ENCODE measurements around the gene FAM83G.
"Not testable (repeated sequence)": the region's sequence is repeated elsewhere in the genome, so short reads cannot be mapped to it uniquely, and the experiment has no call there.

FAM83G gene

DNA sequence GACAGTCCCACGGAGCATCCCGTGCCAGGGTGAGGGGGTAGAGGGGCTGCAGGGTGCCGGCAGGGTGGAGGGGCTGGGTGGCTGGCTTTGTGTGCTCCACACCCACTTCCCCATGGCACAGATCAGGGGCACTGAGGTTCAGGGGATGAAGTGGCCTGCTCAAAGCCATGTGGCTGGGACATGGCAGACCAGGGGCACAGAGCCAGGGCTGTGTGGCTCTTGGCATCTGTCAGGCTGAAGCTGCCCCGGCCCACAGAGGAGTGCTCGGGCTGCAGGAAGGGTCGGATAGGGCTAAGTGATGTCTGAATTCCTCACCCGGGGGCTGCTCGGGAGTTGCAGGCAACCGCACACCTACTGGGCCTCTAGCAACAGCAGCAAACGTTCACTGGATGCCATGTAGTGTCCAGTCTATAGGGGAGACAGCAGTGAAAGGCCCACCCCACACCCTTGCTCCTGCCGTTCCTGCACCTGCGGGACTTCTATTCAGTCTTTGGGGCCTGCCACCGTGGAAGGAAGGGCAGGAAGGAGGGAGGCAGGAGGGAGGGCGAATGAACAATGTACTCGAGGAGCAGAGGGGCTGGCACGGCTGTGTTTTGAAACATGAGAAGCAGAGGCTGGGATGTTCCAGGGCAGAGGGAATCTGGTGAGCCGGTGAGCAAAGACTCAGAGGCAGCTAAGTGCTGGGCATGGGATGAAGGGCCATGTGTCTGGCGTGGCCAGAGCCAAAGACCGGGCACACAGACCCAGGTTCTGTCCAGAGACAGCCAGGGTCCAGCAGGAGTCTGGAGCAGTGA, 37.5 kb downstream of the FAM83G start:
- DNase-seq, result no peak

DNA sequence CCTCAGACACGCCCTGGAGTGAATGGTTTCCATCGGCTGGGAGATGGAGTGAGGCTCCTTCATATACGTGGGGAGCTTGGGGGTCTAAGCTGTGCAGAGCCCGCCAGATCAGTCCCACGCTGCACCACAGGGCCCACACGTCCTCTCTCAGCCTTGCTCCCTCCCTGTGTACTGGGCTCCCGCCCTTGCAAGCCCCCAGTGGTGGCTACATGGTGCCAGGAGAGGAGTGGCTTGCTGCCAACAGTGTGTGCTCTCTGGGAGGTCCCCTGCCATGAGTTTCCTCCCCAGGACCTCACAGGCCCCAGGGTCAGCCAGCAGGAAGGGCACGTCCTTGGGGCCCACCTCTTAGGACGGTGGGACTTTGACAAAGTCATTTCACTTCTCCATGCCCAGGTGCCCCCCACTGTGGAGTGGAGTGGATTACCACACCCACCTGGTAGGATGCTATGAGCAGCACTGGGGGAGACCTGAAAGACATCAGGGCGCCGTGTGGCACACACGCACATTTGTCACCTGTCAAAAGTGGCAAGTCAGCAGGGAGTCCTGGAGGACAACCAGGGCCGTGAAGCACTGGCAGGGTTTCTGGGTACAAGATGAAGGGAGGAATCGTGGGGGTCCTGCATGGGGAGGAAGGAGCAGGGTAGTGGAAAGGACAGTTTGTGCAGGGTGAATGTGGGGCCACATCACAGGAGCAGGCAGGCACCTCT, 38.9 kb downstream of the FAM83G start:
- DNase-seq, result no peak

DNA sequence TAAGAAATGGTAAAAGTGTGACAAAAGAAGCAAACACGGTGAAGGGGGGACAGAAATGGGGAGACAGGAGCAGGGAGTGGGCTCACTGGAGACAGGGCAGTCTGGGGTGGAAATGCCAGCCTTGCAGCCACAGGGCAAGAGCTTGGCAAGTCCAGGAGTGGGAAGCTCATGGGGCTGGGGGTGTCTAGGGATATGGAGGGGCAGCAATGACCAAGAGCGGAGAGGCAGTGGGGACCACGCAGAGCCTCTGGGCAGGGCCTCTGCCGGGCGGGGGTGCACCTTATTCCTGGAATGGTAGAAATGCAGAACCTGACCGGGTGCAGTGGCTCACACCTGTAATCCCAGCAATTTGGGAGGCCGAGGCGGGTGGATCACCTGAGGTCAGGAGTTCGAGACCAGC, 40.0 kb downstream of the FAM83G start:
- no peak for DNase-seq

DNA sequence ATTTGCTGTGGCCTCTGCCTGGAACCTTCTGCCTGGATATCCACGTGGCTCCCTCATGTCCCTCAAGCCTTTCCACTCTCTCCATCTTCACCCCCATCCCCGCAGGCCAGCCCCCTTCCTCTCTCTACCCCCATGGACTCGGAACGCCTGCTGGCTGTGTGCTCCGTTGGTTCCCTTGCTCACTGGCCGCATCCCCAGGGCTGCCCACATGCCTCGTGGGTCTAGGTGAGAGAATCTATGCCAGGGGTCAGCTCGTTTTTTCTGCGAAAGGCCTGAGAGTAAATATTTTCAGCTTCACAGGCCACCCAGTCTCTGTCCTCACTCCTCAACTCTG, 40.6 kb downstream of the FAM83G start:
- DNase-seq, result no peak

DNA sequence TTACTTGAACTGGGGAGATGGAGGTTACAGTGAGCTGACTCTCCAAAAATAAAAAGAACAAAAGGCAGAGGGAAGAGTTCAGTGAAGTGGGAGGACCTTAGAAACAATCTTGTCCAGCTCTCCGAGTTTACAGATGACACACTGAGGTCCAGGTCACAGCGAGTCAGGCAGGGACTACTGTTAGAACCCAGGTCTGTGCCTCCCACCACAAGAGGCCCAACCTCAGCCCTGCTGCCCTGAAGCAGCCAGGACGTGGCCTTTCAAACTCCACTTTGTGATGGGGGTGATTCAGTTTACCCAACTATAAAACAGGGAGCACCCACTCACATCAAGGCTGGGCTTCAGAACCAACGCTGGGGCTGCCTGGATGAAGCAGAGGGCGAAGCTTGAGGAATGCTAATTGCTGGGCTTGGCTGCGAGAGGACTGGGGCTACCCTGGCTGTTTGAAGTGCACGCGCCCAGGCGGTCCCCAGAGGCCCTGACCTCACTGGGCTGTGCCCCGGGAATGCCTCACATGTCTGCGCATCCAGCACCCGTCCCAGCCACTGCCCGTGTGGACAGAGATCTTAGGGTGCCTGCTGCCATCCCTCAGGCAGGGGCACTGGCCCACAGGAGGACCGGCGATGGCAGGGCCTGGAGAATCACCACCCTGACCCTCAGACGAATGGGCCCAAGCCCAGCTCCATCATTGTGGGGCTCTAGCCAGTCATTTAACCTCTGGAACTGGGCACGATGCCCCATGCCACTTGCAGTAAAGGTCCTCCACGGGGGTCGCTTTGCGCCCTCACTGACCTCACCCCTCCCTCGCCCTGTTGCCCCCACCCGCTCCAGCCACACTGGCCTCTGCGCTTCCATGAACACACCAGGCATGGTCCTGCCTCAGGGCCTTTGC, 41.2 kb downstream of the FAM83G start:
- no peak for DNase-seq

DNA sequence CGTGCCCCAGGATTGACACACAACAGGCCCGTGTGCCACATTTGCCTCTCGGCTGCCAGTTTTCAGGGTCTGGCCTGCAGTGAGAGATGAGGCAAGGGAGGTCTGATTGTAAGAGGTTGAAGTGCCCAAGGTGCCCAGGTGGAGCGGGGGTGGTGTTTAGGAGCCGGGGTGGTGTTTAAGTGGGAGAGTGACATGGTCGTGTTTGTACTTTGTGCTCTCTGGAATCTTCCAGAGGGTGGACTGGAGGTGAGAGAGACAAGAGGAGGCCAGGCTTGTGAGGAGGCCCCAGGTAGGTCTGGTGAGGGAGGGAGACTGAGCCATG, 42.1 kb downstream of the FAM83G start:
- no peak for DNase-seq

DNA sequence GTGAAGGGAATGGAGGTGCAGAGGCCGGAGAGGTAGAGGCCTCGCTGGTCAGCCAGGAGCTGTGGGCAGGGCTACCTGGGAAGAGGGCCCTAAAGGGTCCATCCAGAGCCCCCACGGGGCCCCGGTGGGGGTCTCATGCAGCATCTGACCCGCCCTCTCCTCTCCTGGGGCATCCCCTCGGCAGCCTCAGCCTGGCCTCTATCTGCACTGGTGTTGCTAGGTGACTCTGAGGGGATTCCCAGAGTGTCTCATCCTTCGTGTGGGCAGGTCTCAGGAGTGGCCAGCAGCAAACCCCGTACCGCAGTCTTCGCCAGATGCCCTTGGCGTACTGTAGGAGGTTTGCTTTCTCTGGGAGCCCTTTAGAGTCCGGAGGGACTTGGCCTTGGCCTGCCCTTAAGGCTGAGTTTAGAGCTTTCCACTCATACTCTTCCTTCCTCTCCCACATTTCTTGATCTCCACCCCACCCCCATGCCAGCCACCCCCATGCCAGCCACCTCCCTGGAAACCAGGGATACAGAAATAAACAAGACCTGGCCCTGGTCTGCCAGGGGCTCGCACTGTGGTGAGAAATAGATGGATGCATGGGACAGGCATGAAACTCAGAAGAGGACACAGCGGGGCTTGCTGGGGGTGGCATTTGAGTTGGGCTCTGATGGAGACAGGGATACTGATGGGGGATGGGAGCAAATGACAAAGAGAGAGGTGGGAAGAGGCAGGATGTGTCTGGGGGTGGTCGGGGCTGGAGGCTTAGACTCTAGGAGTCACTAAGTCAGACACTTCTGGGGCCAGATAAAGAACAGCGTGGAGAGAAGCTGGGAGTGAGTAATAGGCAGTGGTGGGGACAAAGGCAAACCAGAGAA, 42.7 kb downstream of the FAM83G start:
- no peak for DNase-seq

DNA sequence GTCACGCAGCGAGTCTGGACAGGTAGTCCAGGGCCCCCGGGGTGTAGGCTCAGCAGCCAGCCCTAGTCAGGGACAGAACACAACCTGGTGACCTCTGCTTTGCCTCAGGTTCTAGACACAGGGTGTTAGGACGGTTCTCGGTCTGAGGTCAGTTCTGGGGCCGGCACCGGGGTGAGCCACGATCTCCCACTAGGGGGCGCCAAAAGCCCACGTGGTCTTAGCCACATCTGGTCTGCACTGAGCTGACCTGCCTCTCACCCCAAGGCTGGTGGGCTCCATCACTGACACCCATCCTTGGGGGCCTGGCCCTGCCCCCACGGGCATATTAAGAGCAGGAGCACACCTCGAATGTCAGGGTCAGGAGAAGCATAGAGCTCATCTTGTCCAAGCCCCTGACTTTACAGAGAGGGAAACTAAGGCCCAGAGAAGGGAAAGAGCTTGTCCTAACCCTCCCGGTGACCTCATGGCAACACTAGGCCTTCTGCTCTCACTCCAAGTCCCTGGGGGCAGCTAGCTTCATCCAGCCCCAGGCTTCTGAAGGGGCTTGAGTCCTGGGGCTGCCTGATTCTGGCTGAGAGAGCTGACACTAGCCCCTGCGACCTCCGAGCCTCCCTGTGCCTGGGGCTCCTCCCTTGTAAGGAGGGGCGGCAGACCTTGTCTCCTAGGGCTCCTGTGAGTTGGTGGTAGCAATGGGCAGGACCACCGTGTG, 43.6 kb downstream of the FAM83G start:
- peak; percentile 84 for DNase-seq

DNA sequence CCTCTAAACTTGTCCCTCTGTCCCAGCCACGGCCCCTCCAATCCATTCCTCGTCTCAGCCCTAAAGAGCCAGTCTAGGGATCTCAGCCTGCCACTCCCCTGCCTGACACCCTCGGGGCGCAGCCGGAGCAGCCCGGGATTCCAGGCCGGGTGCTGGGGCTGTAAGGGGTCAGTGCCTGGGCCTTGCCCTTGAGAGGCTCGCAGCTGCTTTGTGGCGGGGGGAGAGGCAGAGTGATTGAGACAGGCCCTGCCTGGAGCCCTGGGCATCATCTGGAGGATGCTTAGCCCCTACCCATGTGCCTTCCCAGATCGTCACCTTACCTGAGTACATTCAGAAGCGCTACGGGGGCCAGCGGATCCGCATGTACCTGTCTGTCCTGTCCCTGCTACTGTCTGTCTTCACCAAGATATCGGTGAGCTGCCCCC, 44.3 kb downstream of the FAM83G start:
- no peak for DNase-seq

DNA sequence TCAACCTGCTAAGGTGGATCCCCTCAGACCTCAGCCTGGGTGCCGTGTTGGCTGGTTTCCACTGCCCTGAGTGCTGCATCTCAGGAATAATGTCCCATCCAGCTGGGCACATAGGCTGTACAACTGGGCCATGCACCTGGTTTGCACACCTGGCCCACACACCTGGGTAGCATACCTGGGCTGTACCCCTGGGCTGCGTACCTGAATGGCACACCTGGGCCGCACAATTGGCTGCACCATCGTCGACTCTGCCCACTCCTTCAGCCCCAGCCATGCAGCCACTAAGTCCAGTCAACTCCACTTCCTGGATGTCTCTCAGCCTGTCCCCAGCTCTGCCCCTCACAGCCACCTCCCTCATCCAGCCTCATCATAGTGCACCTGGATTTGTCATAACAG, 44.7 kb downstream of the FAM83G start:
- DNase-seq, result no peak

DNA sequence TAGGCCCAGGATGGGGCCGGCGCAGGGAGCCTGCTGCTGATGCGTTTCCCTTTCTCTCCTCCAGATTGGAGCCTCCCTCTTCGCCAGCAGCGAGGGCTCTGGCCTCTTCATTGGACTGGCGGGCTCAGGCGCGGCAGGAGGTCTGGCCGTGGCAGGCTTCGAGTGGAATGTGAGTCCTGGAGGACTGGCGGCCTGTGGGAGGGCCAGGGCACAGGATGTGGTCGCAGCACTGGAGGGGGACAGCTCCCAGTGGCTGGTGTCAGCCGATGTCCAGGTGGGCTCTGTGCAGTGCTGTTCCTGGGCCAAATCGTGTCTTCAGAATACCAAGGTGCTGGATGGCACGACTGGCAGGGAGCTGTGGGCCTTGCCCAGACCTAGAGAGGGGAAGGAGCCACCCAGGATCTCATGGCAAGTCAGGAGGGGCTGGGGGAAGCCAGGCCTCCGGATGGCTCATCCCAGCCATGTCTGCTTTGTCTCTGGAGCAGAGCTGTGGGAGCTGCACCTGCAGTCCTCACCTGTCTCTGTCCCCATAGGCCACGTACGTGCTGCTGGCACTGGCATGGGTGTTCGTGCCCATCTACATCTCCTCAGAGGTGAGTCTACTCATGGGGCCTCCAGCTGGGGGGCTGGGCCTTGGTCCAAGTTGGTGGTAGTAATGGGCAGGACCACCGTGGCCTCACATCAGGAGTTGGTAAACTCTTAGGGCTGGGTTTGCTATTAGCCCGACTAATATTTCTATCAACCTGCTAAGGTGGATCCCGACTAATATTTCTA, 45.3 kb downstream of the FAM83G start:
- no peak for DNase-seq

DNA sequence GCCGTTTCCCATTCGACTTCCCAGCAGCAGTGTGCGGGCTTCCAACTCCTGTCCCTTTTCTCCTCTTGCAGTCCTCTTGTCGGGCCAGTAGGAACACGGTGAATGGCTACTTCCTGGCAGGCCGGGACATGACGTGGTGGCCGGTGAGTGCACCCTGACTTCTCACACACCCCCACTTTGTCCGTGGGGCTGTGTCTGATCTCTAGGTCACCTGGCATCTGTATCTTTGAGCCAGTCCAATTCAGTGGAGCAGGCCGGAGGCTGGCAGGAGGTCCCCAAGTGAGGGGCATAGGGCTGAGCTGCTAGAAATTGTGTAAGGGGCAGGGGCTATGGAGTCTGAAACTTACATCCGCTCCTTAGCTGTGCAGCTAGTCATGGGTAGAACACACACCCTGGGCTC, 46.0 kb downstream of the FAM83G start:
- DNase-seq, result no peak

DNA sequence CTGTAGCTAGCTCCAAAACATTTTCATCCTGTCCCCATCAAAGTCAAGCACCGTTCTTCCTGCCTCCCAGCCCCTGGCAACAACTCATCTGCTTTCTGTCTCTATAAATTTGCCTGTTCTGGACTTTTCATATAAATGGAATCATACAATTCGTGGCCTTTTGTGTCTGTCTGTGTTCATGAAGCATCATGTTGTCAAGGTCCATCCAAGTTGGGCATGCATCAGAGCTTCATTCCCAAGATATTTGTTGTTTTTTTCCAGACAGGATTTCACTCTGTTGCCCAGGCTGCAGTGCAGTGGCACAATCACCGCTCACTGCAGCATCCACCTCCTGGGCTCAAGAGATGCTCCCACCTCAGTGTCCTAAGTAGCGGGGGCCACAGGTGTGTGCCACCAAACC, 46.7 kb downstream of the FAM83G start:
- DNase-seq, result no peak

DNA sequence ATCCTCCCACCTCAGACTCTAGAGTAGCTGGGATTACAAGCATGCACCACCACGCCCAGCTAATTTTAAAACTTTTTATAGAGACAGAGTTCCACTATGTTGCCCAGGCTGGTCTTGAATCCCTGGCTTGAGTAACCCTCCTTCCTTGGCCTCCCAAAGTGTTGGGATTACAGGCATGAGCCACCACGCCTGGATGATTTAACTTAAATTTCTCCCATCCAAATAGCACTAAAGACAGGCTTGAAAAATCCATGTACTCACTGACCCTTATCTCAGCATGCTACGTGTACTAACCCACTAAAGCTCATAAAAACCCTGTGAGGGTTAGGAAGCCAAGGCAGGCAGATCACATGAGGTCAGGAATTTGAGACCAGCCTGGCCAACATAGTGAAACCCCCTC, 48.0 kb downstream of the FAM83G start:
- no peak for DNase-seq

DNA sequence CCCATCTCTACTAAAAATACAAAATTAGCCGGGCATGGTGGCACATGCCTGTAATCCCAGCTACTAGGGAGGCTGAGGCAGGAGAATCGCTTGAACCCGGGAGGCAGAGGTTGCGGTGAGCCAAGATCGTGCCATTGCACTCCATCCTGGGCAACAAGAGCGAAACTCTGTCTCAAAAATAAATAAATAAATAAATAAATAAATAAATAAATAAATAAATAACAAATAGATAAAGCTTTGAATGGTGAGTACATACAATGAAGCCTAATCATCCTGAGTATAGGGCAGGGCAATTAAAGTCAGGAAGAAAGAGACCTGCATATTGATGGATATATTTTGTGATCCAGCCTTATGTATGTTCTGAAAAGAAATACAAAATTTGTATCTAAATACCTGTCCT, 48.5 kb downstream of the FAM83G start:
- DNase-seq, result not testable (repeated sequence)

DNA sequence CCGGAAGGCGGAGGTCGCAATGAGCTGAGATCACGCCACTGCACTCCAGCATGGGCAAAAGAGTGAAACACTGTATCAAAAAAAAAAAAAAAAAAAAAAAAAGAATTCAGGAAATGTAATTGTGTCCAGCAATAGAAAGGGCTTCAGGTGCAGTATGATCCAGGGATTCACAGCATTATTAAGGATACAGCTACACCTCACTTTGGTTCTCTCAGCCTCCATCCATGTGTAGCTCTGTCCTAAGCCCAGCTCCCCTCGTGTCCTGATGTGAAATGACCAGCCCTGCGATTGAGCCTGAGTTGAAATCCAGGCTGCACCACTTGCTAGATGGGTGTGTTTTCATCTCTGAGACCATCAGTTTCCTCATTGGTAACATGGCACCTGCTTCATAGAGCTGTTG, 49.6 kb downstream of the FAM83G start:
- no peak for DNase-seq

DNA sequence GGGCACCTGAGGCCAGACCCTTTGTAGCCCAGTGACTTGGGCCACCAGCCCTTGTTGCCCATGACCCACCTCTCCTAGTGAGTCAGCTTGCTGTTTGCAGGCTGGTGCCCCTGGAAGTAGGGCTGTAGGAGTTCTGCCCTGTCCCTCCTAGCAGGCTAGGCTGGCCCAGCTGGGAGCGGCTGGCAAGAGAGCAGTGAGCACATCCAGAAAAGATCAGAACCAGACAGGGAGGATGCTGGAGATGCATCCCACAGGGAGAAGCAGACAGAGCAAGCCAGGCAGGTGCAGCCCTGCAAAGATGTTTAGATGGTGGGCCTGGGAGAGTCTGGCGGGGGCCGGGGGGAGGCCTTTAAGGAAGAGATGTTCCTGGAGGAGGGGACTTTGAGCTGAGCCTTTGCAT, 50.2 kb downstream of the FAM83G start:
- no peak for DNase-seq

DNA sequence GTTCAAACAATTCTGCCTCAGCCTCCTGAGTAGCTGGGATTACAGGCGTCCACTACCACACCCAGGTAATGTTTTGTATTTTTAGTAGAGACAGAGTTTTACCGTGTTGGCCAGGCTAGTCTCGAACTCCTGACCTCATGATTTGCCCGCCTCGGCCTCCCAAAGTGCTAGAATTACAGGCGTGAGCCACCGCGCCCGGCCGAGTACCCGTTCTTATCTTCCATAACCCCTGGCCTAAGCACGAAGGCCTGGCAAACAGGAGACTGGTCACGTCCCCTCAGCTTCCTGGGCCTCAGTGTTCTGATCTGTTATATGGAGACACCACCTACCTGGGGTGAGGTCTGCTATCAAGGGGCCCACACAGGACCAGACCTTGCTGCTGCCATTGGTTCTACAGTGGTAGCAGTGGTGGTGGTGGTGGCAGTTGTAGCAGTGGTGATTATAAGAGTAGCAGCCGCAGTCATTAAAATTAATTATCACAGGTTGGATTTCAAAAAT, 51.3 kb downstream of the FAM83G start:
- no peak for DNase-seq

DNA sequence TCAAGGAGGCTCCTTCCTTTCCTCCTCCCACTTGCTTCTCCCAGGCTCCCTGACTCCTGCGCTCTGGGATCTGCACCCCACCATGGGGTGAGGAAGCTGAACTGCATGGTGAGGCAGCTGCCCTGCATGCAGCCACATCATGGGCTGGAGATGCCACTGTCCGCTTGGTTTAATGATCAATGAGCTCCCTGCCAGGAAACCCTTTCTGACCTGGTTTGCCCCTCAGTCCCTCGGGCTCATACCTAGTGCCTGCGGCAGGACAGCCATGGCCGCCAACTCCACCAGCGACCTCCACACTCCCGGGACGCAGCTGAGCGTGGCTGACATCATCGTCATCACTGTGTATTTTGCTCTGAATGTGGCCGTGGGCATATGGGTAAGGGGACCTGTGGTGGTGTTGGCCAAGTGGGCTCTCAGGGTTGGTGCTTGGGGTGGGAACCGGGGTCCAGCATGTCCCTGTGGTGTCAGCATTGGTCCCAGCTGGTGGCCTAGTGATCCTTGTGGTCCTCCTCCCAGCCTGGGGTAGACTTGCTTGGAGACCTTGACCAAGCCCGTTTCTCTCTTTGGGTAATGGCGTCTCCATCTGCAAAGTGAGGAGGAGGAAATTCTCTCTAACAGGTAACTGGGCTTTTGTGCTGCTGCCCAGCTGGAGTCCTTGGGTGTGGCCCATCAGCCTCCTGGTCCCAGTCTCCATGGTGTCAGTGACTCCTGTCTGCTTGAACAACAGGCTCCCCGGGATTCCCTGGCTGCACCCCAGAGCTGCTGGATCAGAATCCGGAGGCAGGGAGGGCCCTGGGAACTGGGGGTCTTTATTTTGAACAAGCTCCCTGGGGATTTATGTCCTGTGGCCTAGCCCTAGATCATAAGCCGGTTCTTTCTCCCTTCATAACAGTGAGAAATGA, 52.4 kb downstream of the FAM83G start, which contains the start of gene SLC5A10:
TSS of gene SLC5A10 (plus strand) at position 225 of the 902 bp plus-strand sequence. CDS start at position 266, 41 bp downstream.
- DNase-seq, result no peak

All from hematopoietic multipotent progenitor cell treated with erythropoietin and hydrocortisone succinate and interleukin-3 and kit ligand, for 4 days (in vitro differentiated cells).